ENCODE data around the gene APMAP. TPM values are rescaled to one million over a fixed set of nuclear protein-coding genes. Genes with fewer than 3 reads are reported as not detected.

Gene APMAP
- 10 to 100 TPM; 58.8 to 61.9 (median 61.4) TPM for total RNA-seq

- DNase-seq = peak; percentile 96
- peaks cover 59% of the 10 kb centered on the region for H3K4me1 Mint-ChIP-seq (ENCODE audit: low read depth)
- H3K36me3 Mint-ChIP-seq (ENCODE audit: insufficient read depth) = peaks cover 10% of the 10 kb centered on the region
- no peaks in the 10 kb centered on the region for H3K27me3 Mint-ChIP-seq (ENCODE audit: low read depth)
- peak within 1 kb of the TSS; percentile 91 for H3K4me3 Mint-ChIP-seq
- peak; percentile 95 to 97 for ATAC-seq
- no peaks in the 10 kb centered on the region for H3K9me3 Mint-ChIP-seq
These were observed at the start of gene APMAP for GRCh38 chr20:24992487-24993205. Gene APMAP (minus strand): TSS chr20:24992751. CDS start chr20:24992688, 63 bp downstream.

GRCh38 chr20:25041813-25042530 is 49.4 kb upstream of the APMAP start:
- no peak for DNase-seq
- no peak for ATAC-seq
- no peaks in the 10 kb centered on the region for H3K27me3 Mint-ChIP-seq (ENCODE audit: low read depth)
- H3K36me3 Mint-ChIP-seq (ENCODE audit: insufficient read depth) = peaks cover 2% of the 10 kb centered on the region
- peaks cover 55% of the 10 kb centered on the region for H3K4me1 Mint-ChIP-seq (ENCODE audit: low read depth)
- H3K4me3 Mint-ChIP-seq = no peak overlapping the region
- no peaks in the 10 kb centered on the region for H3K9me3 Mint-ChIP-seq

- DNase-seq = no peak
- no peak overlapping the region for H3K4me3 Mint-ChIP-seq
- H3K36me3 Mint-ChIP-seq (ENCODE audit: insufficient read depth) = no peaks in the 10 kb centered on the region
- peaks cover 70% of the 10 kb centered on the region for H3K4me1 Mint-ChIP-seq (ENCODE audit: low read depth)
- H3K27me3 Mint-ChIP-seq (ENCODE audit: low read depth) = no peaks in the 10 kb centered on the region
- H3K9me3 Mint-ChIP-seq = no peaks in the 10 kb centered on the region
- no peak for ATAC-seq
These were observed 47.9 kb upstream of the APMAP start for GRCh38 chr20:25040438-25040831.

GRCh38 chr20:25039697-25040437 is 47.3 kb upstream of the APMAP start:
- H3K9me3 Mint-ChIP-seq = no peaks in the 10 kb centered on the region
- no peaks in the 10 kb centered on the region for H3K27me3 Mint-ChIP-seq (ENCODE audit: low read depth)
- H3K4me3 Mint-ChIP-seq = no peak overlapping the region
- DNase-seq (no peak), ATAC-seq (no peak)
- H3K4me1 Mint-ChIP-seq (ENCODE audit: low read depth) = peaks cover 73% of the 10 kb centered on the region
- no peaks in the 10 kb centered on the region for H3K36me3 Mint-ChIP-seq (ENCODE audit: insufficient read depth)

GRCh38 chr20:25038591-25039015 is 46.1 kb upstream of the APMAP start:
- Mint-ChIP-seq H3K4me1 (ENCODE audit: low read depth) (peaks cover 73% of the 10 kb centered on the region), H3K4me3 (no peak overlapping the region), H3K27me3 (ENCODE audit: low read depth) (no peaks in the 10 kb centered on the region), H3K9me3 (no peaks in the 10 kb centered on the region), H3K36me3 (ENCODE audit: insufficient read depth) (no peaks in the 10 kb centered on the region)
- ATAC-seq (no peak), DNase-seq (no peak)

GRCh38 chr20:25038103-25038410 is 45.5 kb upstream of the APMAP start:
- Mint-ChIP-seq H3K27me3 (ENCODE audit: low read depth) (no peaks in the 10 kb centered on the region), H3K9me3 (no peaks in the 10 kb centered on the region)
- no peak for DNase-seq

GRCh38 chr20:25037288-25038102 is 44.9 kb upstream of the APMAP start:
- Mint-ChIP-seq H3K4me3 (no peak overlapping the region), H3K4me1 (ENCODE audit: low read depth) (peaks cover 66% of the 10 kb centered on the region), H3K27me3 (ENCODE audit: low read depth) (no peaks in the 10 kb centered on the region), H3K9me3 (no peaks in the 10 kb centered on the region), H3K36me3 (ENCODE audit: insufficient read depth) (no peaks in the 10 kb centered on the region)
- DNase-seq (no peak), ATAC-seq (no peak)

More at GRCh38 chr20:25038103-25038410, 45.5 kb upstream of the APMAP start:
- no peak for ATAC-seq
- Mint-ChIP-seq H3K4me3 (no peak overlapping the region), H3K4me1 (ENCODE audit: low read depth) (peaks cover 72% of the 10 kb centered on the region), H3K36me3 (ENCODE audit: insufficient read depth) (no peaks in the 10 kb centered on the region)

GRCh38 chr20:25036331-25036936 is 43.9 kb upstream of the APMAP start:
- no peak for DNase-seq
- H3K36me3 Mint-ChIP-seq (ENCODE audit: insufficient read depth) = no peaks in the 10 kb centered on the region
- H3K4me1 Mint-ChIP-seq (ENCODE audit: low read depth) = peaks cover 56% of the 10 kb centered on the region
- no peaks in the 10 kb centered on the region for H3K9me3 Mint-ChIP-seq
- no peak for ATAC-seq
- peak overlapping the region; percentile 9 for H3K4me3 Mint-ChIP-seq
- H3K27me3 Mint-ChIP-seq (ENCODE audit: low read depth) = no peaks in the 10 kb centered on the region

- no peaks in the 10 kb centered on the region for H3K36me3 Mint-ChIP-seq (ENCODE audit: insufficient read depth)
- H3K4me3 Mint-ChIP-seq = peak overlapping the region; percentile 13
- H3K4me1 Mint-ChIP-seq (ENCODE audit: low read depth) = peaks cover 52% of the 10 kb centered on the region
- no peaks in the 10 kb centered on the region for H3K9me3 Mint-ChIP-seq
- DNase-seq (no peak), ATAC-seq (peak; percentile 70)
- H3K27me3 Mint-ChIP-seq (ENCODE audit: low read depth) = no peaks in the 10 kb centered on the region
These were observed 43.4 kb upstream of the APMAP start for GRCh38 chr20:25035921-25036320.

GRCh38 chr20:25033924-25034300 is 41.4 kb upstream of the APMAP start:
- H3K4me3 Mint-ChIP-seq = no peak overlapping the region
- ATAC-seq (no peak), DNase-seq (no peak)
- H3K4me1 Mint-ChIP-seq (ENCODE audit: low read depth) = peaks cover 54% of the 10 kb centered on the region
- H3K36me3 Mint-ChIP-seq (ENCODE audit: insufficient read depth) = peaks cover 11% of the 10 kb centered on the region
- no peaks in the 10 kb centered on the region for H3K9me3 Mint-ChIP-seq
- no peaks in the 10 kb centered on the region for H3K27me3 Mint-ChIP-seq (ENCODE audit: low read depth)

GRCh38 chr20:25033265-25033923 is 40.8 kb upstream of the APMAP start:
- DNase-seq (no peak), ATAC-seq (no peak)
- Mint-ChIP-seq H3K36me3 (ENCODE audit: insufficient read depth) (peaks cover 11% of the 10 kb centered on the region), H3K27me3 (ENCODE audit: low read depth) (no peaks in the 10 kb centered on the region), H3K4me3 (no peak overlapping the region), H3K4me1 (ENCODE audit: low read depth) (peaks cover 49% of the 10 kb centered on the region), H3K9me3 (no peaks in the 10 kb centered on the region)

GRCh38 chr20:25032478-25033264 is 40.1 kb upstream of the APMAP start:
- no peak for DNase-seq
- ATAC-seq = no peak
- no peak overlapping the region for H3K4me3 Mint-ChIP-seq
- no peaks in the 10 kb centered on the region for H3K27me3 Mint-ChIP-seq (ENCODE audit: low read depth)
- no peaks in the 10 kb centered on the region for H3K9me3 Mint-ChIP-seq
- H3K36me3 Mint-ChIP-seq (ENCODE audit: insufficient read depth) = peaks cover 12% of the 10 kb centered on the region
- H3K4me1 Mint-ChIP-seq (ENCODE audit: low read depth) = peaks cover 42% of the 10 kb centered on the region

GRCh38 chr20:25032065-25032477 is 39.5 kb upstream of the APMAP start:
- no peaks in the 10 kb centered on the region for H3K9me3 Mint-ChIP-seq
- peaks cover 18% of the 10 kb centered on the region for H3K36me3 Mint-ChIP-seq (ENCODE audit: insufficient read depth)
- no peak for ATAC-seq
- no peak for DNase-seq
- peaks cover 40% of the 10 kb centered on the region for H3K4me1 Mint-ChIP-seq (ENCODE audit: low read depth)
- H3K27me3 Mint-ChIP-seq (ENCODE audit: low read depth) = no peaks in the 10 kb centered on the region
- H3K4me3 Mint-ChIP-seq = no peak overlapping the region
